ENCODE data around the gene CCDC191. TPM values are rescaled to one million over a fixed set of nuclear protein-coding genes. Genes with fewer than 3 reads are reported as not detected.

Gene CCDC191
- total and polyA plus RNA-seq, 2 donors (not counting 1 experiment from before 2014, with no cell fraction given), result 1.7 to 3.3 TPM

DNA sequence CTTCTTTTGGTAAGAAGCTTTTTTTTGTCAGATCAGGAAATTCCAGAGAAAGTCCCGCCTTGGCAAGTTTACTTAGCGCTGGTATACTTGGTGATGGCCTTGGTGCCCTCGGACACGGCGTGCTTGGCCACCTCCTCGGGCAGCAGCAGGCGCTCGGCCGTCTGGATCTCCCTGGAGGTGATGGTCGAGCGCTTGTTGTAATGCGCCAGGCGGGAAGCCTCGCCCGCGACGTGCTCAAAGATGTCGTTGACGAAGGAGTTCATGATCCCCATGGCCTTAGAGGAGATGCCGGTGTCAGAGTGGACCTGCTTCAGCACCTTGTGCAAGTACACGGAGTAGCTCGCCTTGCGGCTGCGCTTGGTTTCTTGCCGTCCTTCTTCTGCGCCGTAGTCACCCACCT is 46.9 kb upstream of the CCDC191 start:
- Histone ChIP-seq H4K20me1 (ENCODE audit: control insufficient read depth, extremely low read depth, insufficient read depth, low read length) (no peaks in the 10 kb centered on the region), H3K9ac (ENCODE audit: insufficient read depth, low read length) (no peak overlapping the region)
- no peak for TF ChIP-seq EZH2 (IDR thresholded peaks at IDR 0.05; ENCODE audit: low read length, missing control alignments)
- TF ChIP-seq, protein P1, sequence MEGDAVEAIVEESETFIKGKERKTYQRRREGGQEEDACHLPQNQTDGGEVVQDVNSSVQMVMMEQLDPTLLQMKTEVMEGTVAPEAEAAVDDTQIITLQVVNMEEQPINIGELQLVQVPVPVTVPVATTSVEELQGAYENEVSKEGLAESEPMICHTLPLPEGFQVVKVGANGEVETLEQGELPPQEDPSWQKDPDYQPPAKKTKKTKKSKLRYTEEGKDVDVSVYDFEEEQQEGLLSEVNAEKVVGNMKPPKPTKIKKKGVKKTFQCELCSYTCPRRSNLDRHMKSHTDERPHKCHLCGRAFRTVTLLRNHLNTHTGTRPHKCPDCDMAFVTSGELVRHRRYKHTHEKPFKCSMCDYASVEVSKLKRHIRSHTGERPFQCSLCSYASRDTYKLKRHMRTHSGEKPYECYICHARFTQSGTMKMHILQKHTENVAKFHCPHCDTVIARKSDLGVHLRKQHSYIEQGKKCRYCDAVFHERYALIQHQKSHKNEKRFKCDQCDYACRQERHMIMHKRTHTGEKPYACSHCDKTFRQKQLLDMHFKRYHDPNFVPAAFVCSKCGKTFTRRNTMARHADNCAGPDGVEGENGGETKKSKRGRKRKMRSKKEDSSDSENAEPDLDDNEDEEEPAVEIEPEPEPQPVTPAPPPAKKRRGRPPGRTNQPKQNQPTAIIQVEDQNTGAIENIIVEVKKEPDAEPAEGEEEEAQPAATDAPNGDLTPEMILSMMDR (conservative IDR thresholded peaks at IDR 0.05 in 1 of 2, IDR thresholded peaks at IDR 0.05 in 1 of 2; ENCODE audit: low read depth in 1 of 2, low read length in 2 of 2), result no peak

GRCh38 chr3:114101101-114101500 is 44.8 kb upstream of the CCDC191 start:
- Histone ChIP-seq H3K4me3 (replicated peaks in 1 of 4; ENCODE audit: control extremely low read depth in 1 of 4, insufficient read depth in 1 of 4, low read depth in 3 of 4, low read length in 4 of 4) (no peak overlapping the region), H3K9ac (ENCODE audit: insufficient read depth, low read length) (no peak overlapping the region), H3K9me3 (ENCODE audit: control insufficient read depth, insufficient read depth, low read depth, low read length) (no peaks in the 10 kb centered on the region), H3K4me1 (ENCODE audit: control insufficient read depth, extremely low read depth, insufficient read depth, low read length) (no peaks in the 10 kb centered on the region), H2AFZ (ENCODE audit: low read length) (no peak overlapping the region), H3K79me2 (ENCODE audit: control insufficient read depth, insufficient read depth, low read length) (no peaks in the 10 kb centered on the region), H3K27ac (ENCODE audit: insufficient read depth, low read length) (no peak overlapping the region), H3K27me3 (ENCODE audit: control insufficient read depth, insufficient read depth, low read length) (no peaks in the 10 kb centered on the region), H4K20me1 (ENCODE audit: control insufficient read depth, extremely low read depth, insufficient read depth, low read length) (no peaks in the 10 kb centered on the region), H3K36me3 (ENCODE audit: control insufficient read depth, insufficient read depth, low read length) (no peaks in the 10 kb centered on the region), H3K4me2 (ENCODE audit: extremely low read depth, insufficient read depth, low read length) (no peak overlapping the region)
- no peak for DNase-seq (ENCODE audit: low read depth in 2 of 2)
- TF ChIP-seq EZH2 (IDR thresholded peaks at IDR 0.05; ENCODE audit: low read length, missing control alignments), result no peak
- TF ChIP-seq, protein P1 (conservative IDR thresholded peaks at IDR 0.05 in 1 of 2, IDR thresholded peaks at IDR 0.05 in 1 of 2; ENCODE audit: low read depth in 1 of 2, low read length in 2 of 2), result no peak

More for the DNA sequence above, 46.9 kb upstream of the CCDC191 start:
- Histone ChIP-seq H3K4me1 (ENCODE audit: control insufficient read depth, extremely low read depth, insufficient read depth, low read length) (no peaks in the 10 kb centered on the region), H3K79me2 (ENCODE audit: control insufficient read depth, insufficient read depth, low read length) (no peaks in the 10 kb centered on the region), H3K4me3 (replicated peaks in 1 of 4; ENCODE audit: control extremely low read depth in 1 of 4, insufficient read depth in 1 of 4, low read depth in 3 of 4, low read length in 4 of 4) (no peak overlapping the region), H2AFZ (ENCODE audit: low read length) (no peak overlapping the region), H3K27me3 (ENCODE audit: control insufficient read depth, insufficient read depth, low read length) (no peaks in the 10 kb centered on the region), H3K4me2 (ENCODE audit: extremely low read depth, insufficient read depth, low read length) (no peak overlapping the region), H3K9me3 (ENCODE audit: control insufficient read depth, insufficient read depth, low read depth, low read length) (no peaks in the 10 kb centered on the region), H3K36me3 (ENCODE audit: control insufficient read depth, insufficient read depth, low read length) (no peaks in the 10 kb centered on the region), H3K27ac (ENCODE audit: insufficient read depth, low read length) (no peak overlapping the region)
- DNase-seq (ENCODE audit: low read depth in 2 of 2), result no peak

GRCh38 chr3:114095796-114096195 is 39.5 kb upstream of the CCDC191 start:
- H2AFZ ChIP-seq (ENCODE audit: low read length), result no peak overlapping the region
- no peak overlapping the region for H3K4me3 ChIP-seq (replicated peaks in 1 of 4; ENCODE audit: control extremely low read depth in 1 of 4, insufficient read depth in 1 of 4, low read depth in 3 of 4, low read length in 4 of 4)

More at GRCh38 chr3:114095796-114096195, 39.5 kb upstream of the CCDC191 start:
- no peaks in the 10 kb centered on the region for H3K9me3 ChIP-seq (ENCODE audit: control insufficient read depth, insufficient read depth, low read depth, low read length)
- DNase-seq (ENCODE audit: low read depth in 2 of 2), result peak in 1 of 2 donors; percentile 12
- H3K4me2 ChIP-seq (ENCODE audit: extremely low read depth, insufficient read depth, low read length), result no peak overlapping the region
- H3K4me1 ChIP-seq (ENCODE audit: control insufficient read depth, extremely low read depth, insufficient read depth, low read length), result no peaks in the 10 kb centered on the region
- H3K79me2 ChIP-seq (ENCODE audit: control insufficient read depth, insufficient read depth, low read length), result no peaks in the 10 kb centered on the region
- H4K20me1 ChIP-seq (ENCODE audit: control insufficient read depth, extremely low read depth, insufficient read depth, low read length), result no peaks in the 10 kb centered on the region
- no peaks in the 10 kb centered on the region for H3K36me3 ChIP-seq (ENCODE audit: control insufficient read depth, insufficient read depth, low read length)
- no peak overlapping the region for H3K9ac ChIP-seq (ENCODE audit: insufficient read depth, low read length)
- TF ChIP-seq, protein P1 (conservative IDR thresholded peaks at IDR 0.05 in 1 of 2, IDR thresholded peaks at IDR 0.05 in 1 of 2; ENCODE audit: low read depth in 1 of 2, low read length in 2 of 2), result no peak
- no peak for TF ChIP-seq EZH2 (IDR thresholded peaks at IDR 0.05; ENCODE audit: low read length, missing control alignments)
- H3K27ac ChIP-seq (ENCODE audit: insufficient read depth, low read length), result no peak overlapping the region
- no peaks in the 10 kb centered on the region for H3K27me3 ChIP-seq (ENCODE audit: control insufficient read depth, insufficient read depth, low read length)
